HL-60 (cell line): ENCODE results near the gene B4GALNT4.

ENCODE experiments used
- POLR2AphosphoS5 ChIP-seq: IDR thresholded peaks from 2 replicates; pipeline ENCODE4 v1.6.1; 2012; ENCODE audit warnings: low read depth
- SPI1 ChIP-seq: IDR thresholded peaks from 2 replicates; pipeline ENCODE4 v1.6.1; 2012; ENCODE audit warnings: low read depth, mild to moderate bottlenecking, borderline replicate concordance
- TF ChIP-seq, protein P1 (sequence below): IDR thresholded peaks from one replicate; pipeline ENCODE4 v1.5.1; 2011; ENCODE audit warnings: low read length, control low read depth, inconsistent platforms; ENCODE audit not compliant: insufficient read depth
- TF ChIP-seq, protein P2 (sequence below): IDR thresholded peaks from 2 replicates; pipeline ENCODE4 v1.6.1; 2012; ENCODE audit warnings: low read depth; ENCODE audit not compliant: insufficient replicate concordance

DNA sequence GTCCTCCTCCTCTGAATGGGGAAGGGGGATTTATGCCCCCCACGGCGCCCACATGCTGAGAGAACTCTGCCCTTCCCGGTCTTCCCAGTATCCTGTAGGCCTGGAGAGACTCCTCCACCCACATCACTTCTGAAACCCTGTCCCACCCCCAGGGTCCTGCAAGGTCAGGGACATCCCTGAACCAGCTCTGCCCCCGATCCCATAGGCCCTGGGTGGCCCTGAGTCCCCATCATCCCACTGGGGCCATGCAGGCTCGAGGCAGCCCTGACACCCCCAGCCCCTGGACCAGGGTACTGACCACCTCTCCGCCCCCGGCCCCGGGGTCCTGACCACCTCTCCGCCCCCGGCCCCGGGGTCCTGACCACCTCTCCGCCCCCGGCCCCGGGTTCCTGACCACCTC is 11.7 kb downstream of the B4GALNT4 start:
- TF ChIP-seq POLR2AphosphoS5: no peak
- TF ChIP-seq, protein P1, sequence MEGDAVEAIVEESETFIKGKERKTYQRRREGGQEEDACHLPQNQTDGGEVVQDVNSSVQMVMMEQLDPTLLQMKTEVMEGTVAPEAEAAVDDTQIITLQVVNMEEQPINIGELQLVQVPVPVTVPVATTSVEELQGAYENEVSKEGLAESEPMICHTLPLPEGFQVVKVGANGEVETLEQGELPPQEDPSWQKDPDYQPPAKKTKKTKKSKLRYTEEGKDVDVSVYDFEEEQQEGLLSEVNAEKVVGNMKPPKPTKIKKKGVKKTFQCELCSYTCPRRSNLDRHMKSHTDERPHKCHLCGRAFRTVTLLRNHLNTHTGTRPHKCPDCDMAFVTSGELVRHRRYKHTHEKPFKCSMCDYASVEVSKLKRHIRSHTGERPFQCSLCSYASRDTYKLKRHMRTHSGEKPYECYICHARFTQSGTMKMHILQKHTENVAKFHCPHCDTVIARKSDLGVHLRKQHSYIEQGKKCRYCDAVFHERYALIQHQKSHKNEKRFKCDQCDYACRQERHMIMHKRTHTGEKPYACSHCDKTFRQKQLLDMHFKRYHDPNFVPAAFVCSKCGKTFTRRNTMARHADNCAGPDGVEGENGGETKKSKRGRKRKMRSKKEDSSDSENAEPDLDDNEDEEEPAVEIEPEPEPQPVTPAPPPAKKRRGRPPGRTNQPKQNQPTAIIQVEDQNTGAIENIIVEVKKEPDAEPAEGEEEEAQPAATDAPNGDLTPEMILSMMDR: no peak
- TF ChIP-seq, protein P2, sequence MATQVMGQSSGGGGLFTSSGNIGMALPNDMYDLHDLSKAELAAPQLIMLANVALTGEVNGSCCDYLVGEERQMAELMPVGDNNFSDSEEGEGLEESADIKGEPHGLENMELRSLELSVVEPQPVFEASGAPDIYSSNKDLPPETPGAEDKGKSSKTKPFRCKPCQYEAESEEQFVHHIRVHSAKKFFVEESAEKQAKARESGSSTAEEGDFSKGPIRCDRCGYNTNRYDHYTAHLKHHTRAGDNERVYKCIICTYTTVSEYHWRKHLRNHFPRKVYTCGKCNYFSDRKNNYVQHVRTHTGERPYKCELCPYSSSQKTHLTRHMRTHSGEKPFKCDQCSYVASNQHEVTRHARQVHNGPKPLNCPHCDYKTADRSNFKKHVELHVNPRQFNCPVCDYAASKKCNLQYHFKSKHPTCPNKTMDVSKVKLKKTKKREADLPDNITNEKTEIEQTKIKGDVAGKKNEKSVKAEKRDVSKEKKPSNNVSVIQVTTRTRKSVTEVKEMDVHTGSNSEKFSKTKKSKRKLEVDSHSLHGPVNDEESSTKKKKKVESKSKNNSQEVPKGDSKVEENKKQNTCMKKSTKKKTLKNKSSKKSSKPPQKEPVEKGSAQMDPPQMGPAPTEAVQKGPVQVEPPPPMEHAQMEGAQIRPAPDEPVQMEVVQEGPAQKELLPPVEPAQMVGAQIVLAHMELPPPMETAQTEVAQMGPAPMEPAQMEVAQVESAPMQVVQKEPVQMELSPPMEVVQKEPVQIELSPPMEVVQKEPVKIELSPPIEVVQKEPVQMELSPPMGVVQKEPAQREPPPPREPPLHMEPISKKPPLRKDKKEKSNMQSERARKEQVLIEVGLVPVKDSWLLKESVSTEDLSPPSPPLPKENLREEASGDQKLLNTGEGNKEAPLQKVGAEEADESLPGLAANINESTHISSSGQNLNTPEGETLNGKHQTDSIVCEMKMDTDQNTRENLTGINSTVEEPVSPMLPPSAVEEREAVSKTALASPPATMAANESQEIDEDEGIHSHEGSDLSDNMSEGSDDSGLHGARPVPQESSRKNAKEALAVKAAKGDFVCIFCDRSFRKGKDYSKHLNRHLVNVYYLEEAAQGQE: no peak
- no peak for TF ChIP-seq SPI1
